Activated CD4-positive, alpha-beta T cell treated with anti-CD3 and anti-CD28 coated beads, Interleukin-2, amount 10 ng/mL, durations not matched to agents 7 days and 5 days (primary cell): ENCODE results near the gene C16orf90. TPM values are rescaled to one million over a fixed set of nuclear protein-coding genes. Genes with fewer than 3 reads are reported as not detected.
"Not testable (repeated sequence)": the region's sequence is repeated elsewhere in the genome, so short reads cannot be mapped to it uniquely, and the experiment has no call there.

Experiments used
- CTCF ChIA-PET: fragments of 350-600 bp; sonication (Branson Sonifier 250); formaldehyde crosslinking; loops from one replicate; lab custom pipeline; 2021; ENCODE audit warnings: antibody characterized with exemption; lab: Charles Lee
- POLR2A ChIA-PET: fragments of 350-600 bp; sonication (Branson Sonifier 250); formaldehyde crosslinking; loops from one replicate; lab custom pipeline; 2021; ENCODE audit warnings: antibody characterized with exemption; lab: Charles Lee
- DNase-seq: peaks from one replicate; pipeline ENCODE4 v3.0.0-alpha.2; 2020
- H3K27ac Mint-ChIP-seq: one replicate; pipeline ENCODE4 v1.8.0; 2021; ENCODE audit warnings: mild to moderate bottlenecking, moderate library complexity, mixed read lengths
- H3K27me3 Mint-ChIP-seq: one replicate; pipeline ENCODE4 v1.8.0; 2021; ENCODE audit warnings: mixed read lengths
- H3K36me3 Mint-ChIP-seq: one replicate; pipeline ENCODE4 v1.8.0; 2021; ENCODE audit warnings: low read depth, mixed read lengths
- H3K4me1 Mint-ChIP-seq: one replicate; pipeline ENCODE4 v1.8.0; 2021; ENCODE audit warnings: mixed read lengths
- H3K4me3 Mint-ChIP-seq: one replicate; pipeline ENCODE4 v1.8.0; 2021; ENCODE audit warnings: mild to moderate bottlenecking, moderate library complexity, mixed read lengths
- H3K9me3 Mint-ChIP-seq: one replicate; pipeline ENCODE4 v1.8.0; 2021; ENCODE audit warnings: mixed read lengths
- total RNA-seq, 2 experiments: library from RNA; stranded (reverse); gene quantifications; one replicate each; pipeline ENCODE4 v1.2.3, GENCODE V29; 2021

Gene C16orf90
- total RNA-seq, 2 experiments from 2014 or later, result not detected

DNA sequence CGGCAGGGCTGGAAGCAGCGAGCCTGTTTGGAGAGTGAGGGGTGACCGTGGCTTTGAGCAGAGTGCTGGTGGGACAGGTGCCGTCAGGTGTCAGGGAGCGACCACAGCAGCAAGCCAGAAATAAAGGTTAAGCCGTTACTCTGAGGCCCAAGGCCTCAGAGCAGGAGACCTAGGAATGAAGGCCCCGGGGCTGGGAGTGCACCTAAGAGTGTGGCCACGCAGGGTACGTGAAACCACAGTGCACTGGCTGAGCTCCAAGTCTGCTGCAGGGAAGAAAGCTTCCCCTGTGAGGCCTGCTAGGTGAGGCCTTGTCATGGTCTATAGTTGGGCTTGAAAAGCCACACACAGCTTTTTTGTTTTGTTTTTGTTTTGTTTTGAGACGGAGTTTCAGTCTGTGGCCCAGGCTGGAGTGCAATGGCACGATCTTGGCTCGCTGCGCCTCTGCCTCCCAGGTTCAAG lies 14.2 kb upstream of the C16orf90 start:
- Mint-ChIP-seq H3K27ac (peak overlapping the region; percentile 96), H3K4me1 (peaks cover 75% of the 10 kb centered on the region), H3K36me3 (peaks cover 80% of the 10 kb centered on the region), H3K27me3 (no peaks in the 10 kb centered on the region), H3K4me3 (peak overlapping the region; percentile 51), H3K9me3 (peaks cover 4% of the 10 kb centered on the region)
- POLR2A ChIA-PET, result interaction anchor here (0.6 kb wide), 1 partner anchor 667 kb away, joined by 6 read pairs; no protein-coding TSS in a partner anchor
- CTCF ChIA-PET, result interaction anchor here (0.6 to 2.5 kb wide), 7 partner anchors 8 to 481 kb away, joined by 3 to 14 read pairs (median 3); no protein-coding TSS in a partner anchor
- DNase-seq, result peak; percentile 90

GRCh38 chr16:3508736-3509135 lies 13.4 kb upstream of the C16orf90 start:
- DNase-seq, result no peak
- Mint-ChIP-seq H3K4me1 (peaks cover 76% of the 10 kb centered on the region), H3K27ac (peak overlapping the region; percentile 96), H3K36me3 (peaks cover 77% of the 10 kb centered on the region), H3K9me3 (peaks cover 4% of the 10 kb centered on the region), H3K27me3 (no peaks in the 10 kb centered on the region), H3K4me3 (peak overlapping the region; percentile 51)
- ChIA-PET CTCF (interaction anchor here (1.1 to 2.5 kb wide), 3 partner anchors 12 to 18 kb away, joined by 3 to 14 read pairs (median 3); no protein-coding TSS in a partner anchor), POLR2A (no interaction called here)

DNA sequence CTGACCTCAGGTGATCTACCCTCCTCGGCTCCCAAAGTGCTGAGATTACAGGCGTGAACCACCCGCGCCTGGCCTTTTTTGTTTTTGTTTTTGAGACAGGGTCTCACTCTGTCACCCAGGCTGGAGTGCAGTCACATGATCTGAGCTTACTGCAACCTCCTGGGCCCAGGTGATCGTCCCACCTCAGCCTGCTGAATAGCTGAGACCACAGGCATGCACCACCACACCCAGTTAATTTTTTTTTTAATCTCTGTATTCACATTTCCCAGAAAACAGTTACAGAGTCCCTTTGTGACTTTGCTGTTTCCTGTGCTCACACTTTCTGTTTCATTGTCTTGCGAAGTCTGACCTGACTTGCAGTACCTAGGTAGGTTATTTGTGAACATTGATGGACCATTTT lies 8.2 kb upstream of the C16orf90 start:
- Mint-ChIP-seq H3K27me3 (no peaks in the 10 kb centered on the region), H3K9me3 (peaks cover 2% of the 10 kb centered on the region), H3K36me3 (peaks cover 46% of the 10 kb centered on the region), H3K4me3 (peak overlapping the region; percentile 73), H3K4me1 (peaks cover 72% of the 10 kb centered on the region), H3K27ac (peak overlapping the region; percentile 98)
- ChIA-PET CTCF (no interaction called here), POLR2A (interaction anchor here (0.6 to 0.8 kb wide), 2 partner anchors 41 to 369 kb away, joined by 3 to 4 read pairs; partner anchors contain the start of gene ZNF213)
- peak; percentile 84 for DNase-seq

DNA sequence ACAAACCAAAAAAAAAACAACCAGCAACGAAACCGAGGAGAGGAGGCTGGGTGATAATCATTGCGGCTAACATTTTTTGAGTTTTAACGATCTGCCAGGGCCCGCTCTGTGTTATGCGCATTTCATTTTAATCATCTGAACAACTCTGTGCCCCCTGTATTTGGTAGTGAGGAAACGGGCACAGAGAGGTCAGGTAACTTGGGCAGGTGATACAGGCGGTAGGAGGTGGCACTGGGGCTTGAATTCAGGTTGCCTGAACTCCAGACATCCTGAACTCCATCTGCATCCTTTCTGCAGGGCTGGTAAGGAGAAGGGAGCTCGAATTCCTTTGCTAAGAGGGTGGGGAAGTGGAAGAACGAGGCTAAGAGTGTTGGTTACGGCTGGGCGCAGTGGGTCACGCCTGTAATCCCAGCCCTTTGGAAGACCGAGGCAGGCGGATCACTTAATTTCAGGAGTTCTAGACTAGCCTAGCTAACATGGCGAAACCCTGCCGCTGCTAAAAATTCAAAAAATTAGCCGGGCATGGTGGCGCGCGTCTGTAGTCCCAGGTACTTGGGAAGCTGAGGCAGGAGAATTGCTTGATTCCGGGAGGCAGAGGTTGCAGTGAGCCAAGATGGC lies 6.6 kb upstream of the C16orf90 start:
- ChIA-PET POLR2A (interaction anchor here (0.6 kb wide), 1 partner anchor 99 kb away, joined by 3 read pairs; no protein-coding TSS in a partner anchor), CTCF (interaction anchor here (0.6 to 1.6 kb wide), 3 partner anchors 8 to 243 kb away, joined by 3 read pairs; no protein-coding TSS in a partner anchor)
- peaks cover 62% of the 10 kb centered on the region for H3K4me1 Mint-ChIP-seq
- DNase-seq, result no peak
- no peaks in the 10 kb centered on the region for H3K27me3 Mint-ChIP-seq
- H3K27ac Mint-ChIP-seq, result peak overlapping the region; percentile 98
- no peaks in the 10 kb centered on the region for H3K9me3 Mint-ChIP-seq
- peak overlapping the region; percentile 97 for H3K4me3 Mint-ChIP-seq
- peaks cover 31% of the 10 kb centered on the region for H3K36me3 Mint-ChIP-seq

DNA sequence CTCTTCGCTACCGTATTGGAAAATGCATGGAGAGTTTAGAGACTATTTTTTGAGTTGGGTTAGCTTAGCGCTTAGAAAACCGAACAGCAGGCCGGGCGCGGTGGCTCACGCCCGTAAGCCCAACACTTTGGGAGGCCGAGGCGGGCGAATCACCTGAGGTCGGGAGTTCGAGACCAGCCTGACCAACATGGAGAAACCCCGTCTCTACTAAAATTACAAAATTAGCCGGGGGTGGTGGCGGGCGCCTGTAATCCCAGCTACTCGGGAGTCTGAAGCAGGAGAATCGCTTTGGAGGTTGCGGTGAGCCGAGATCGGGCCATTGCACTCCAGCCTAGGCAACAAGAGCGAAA lies 6.1 kb upstream of the C16orf90 start:
- POLR2A ChIA-PET, H3K27me3 Mint-ChIP-seq, DNase-seq, H3K9me3 Mint-ChIP-seq: not testable (repeated sequence)
- CTCF ChIA-PET, result interaction anchor here (0.6 to 1.6 kb wide), 2 partner anchors 9 to 20 kb away, joined by 3 read pairs; no protein-coding TSS in a partner anchor
- H3K4me1 Mint-ChIP-seq, result peaks cover 62% of the 10 kb centered on the region
- H3K4me3 Mint-ChIP-seq, result peak overlapping the region; percentile 97
- peak overlapping the region; percentile 98 for H3K27ac Mint-ChIP-seq
- peaks cover 31% of the 10 kb centered on the region for H3K36me3 Mint-ChIP-seq

DNA sequence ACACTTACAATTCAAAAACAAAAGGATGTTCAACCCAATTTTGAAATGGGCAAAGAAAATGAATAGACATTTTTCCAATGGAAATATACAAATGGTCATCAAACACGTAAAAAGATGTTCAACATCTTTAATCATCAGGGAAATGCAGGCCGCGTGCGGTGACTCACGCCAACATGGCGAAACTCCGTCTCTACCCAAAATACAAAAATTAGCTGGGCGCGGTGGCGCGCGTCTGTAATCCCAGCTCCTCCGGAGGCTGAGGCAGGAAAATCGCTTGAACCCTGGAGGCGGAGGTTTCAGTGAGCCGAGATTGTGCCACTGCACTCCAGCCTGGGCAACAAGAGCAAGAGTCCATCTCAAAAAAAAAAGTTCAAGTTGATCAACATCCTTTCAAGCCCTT lies 3.7 kb upstream of the C16orf90 start:
- DNase-seq, result no peak
- Mint-ChIP-seq H3K27me3 (no peaks in the 10 kb centered on the region), H3K4me1 (peaks cover 40% of the 10 kb centered on the region), H3K36me3 (peaks cover 10% of the 10 kb centered on the region), H3K9me3 (no peaks in the 10 kb centered on the region), H3K27ac (no peak overlapping the region), H3K4me3 (no peak overlapping the region)
- ChIA-PET POLR2A (no interaction called here), CTCF (interaction anchor here (0.6 to 2.0 kb wide), 3 partner anchors 9 to 422 kb away, joined by 3 to 5 read pairs (median 4); no protein-coding TSS in a partner anchor)

- CTCF ChIA-PET, result interaction anchor here (1.2 kb wide), 1 partner anchor 11 kb away, joined by 5 read pairs; no protein-coding TSS in a partner anchor
- no peaks in the 10 kb centered on the region for H3K9me3 Mint-ChIP-seq
- H3K27me3 Mint-ChIP-seq, result no peaks in the 10 kb centered on the region
- peaks cover 30% of the 10 kb centered on the region for H3K4me1 Mint-ChIP-seq
- POLR2A ChIA-PET, result no interaction called here
- H3K36me3 Mint-ChIP-seq, result peaks cover 10% of the 10 kb centered on the region
- no peak for DNase-seq
- no peak overlapping the region for H3K27ac Mint-ChIP-seq
- H3K4me3 Mint-ChIP-seq, result no peak overlapping the region
Measured at GRCh38 chr16:3497771-3498170, 2.5 kb upstream of the C16orf90 start.

GRCh38 chr16:3496386-3496785 lies 1.1 kb upstream of the C16orf90 start:
- H3K9me3 Mint-ChIP-seq, result no peaks in the 10 kb centered on the region
- DNase-seq, result no peak
- peaks cover 17% of the 10 kb centered on the region for H3K4me1 Mint-ChIP-seq
- peaks cover 6% of the 10 kb centered on the region for H3K36me3 Mint-ChIP-seq
- POLR2A ChIA-PET, result no interaction called here
- no peaks in the 10 kb centered on the region for H3K27me3 Mint-ChIP-seq
- no peak overlapping the region for H3K27ac Mint-ChIP-seq
- CTCF ChIA-PET, result no interaction called here
- H3K4me3 Mint-ChIP-seq, result no peak overlapping the region

- no peak for DNase-seq
- H3K4me3 Mint-ChIP-seq, result no peak overlapping the region
- no peaks in the 10 kb centered on the region for H3K9me3 Mint-ChIP-seq
- POLR2A ChIA-PET, result no interaction called here
- H3K4me1 Mint-ChIP-seq, result peaks cover 3% of the 10 kb centered on the region
- CTCF ChIA-PET, result no interaction called here
- no peaks in the 10 kb centered on the region for H3K27me3 Mint-ChIP-seq
- no peak overlapping the region for H3K27ac Mint-ChIP-seq
- no peaks in the 10 kb centered on the region for H3K36me3 Mint-ChIP-seq
Measured at GRCh38 chr16:3494386-3494973, 809 bp downstream of the C16orf90 start.

GRCh38 chr16:3492356-3492755 lies 2.9 kb downstream of the C16orf90 start:
- no peaks in the 10 kb centered on the region for H3K4me1 Mint-ChIP-seq
- CTCF ChIA-PET, result interaction anchor here (1.1 kb wide), 1 partner anchor 40 kb away, joined by 3 read pairs; no protein-coding TSS in a partner anchor
- H3K36me3 Mint-ChIP-seq, result no peaks in the 10 kb centered on the region
- H3K27ac Mint-ChIP-seq, result peak overlapping the region; percentile 41
- H3K9me3 Mint-ChIP-seq, result no peaks in the 10 kb centered on the region
- no peaks in the 10 kb centered on the region for H3K27me3 Mint-ChIP-seq
- H3K4me3 Mint-ChIP-seq, result no peak overlapping the region
- DNase-seq, result no peak
- POLR2A ChIA-PET, result no interaction called here

DNA sequence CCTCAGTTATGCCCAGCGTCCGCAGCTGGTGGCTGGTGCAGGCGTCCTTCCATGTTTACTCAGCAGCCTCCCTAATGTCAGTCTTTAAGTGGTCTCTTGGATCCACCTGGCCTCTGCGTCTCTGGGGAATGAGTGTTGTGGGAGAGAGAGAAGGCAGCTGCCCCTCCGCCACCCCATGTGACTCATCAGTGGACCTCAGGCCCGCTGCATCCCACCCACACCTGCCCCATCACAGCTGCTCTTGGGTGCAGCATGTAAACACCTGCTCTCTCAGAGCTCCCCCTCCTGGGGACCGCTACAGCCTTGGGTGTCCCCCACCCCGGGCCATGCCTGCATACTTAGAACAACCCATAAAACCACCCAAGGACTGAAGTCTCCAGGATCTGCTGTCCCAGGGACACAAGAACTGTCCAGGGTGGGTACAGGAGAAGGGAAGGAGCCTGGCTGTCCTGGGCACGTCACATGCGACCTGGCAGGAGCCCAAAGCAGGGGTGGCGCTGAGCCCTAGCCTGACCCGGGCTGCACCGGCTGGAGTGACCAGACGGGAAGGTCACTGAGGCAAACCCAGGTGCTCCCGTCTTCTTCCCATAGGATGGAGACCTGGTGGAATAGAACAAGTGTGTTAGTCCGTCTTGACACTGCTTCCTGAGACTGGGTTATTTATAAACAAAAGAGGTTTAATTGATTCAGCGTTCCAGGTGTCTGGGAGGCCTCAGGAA lies 4.2 kb downstream of the C16orf90 start:
- Mint-ChIP-seq H3K27me3 (no peaks in the 10 kb centered on the region), H3K4me1 (no peaks in the 10 kb centered on the region), H3K27ac (no peak overlapping the region), H3K9me3 (no peaks in the 10 kb centered on the region), H3K4me3 (no peak overlapping the region), H3K36me3 (no peaks in the 10 kb centered on the region)
- no peak for DNase-seq
- POLR2A ChIA-PET, result no interaction called here
- CTCF ChIA-PET, result interaction anchor here (0.6 to 1.1 kb wide), 2 partner anchors 12 to 488 kb away, joined by 3 read pairs; no protein-coding TSS in a partner anchor

DNA sequence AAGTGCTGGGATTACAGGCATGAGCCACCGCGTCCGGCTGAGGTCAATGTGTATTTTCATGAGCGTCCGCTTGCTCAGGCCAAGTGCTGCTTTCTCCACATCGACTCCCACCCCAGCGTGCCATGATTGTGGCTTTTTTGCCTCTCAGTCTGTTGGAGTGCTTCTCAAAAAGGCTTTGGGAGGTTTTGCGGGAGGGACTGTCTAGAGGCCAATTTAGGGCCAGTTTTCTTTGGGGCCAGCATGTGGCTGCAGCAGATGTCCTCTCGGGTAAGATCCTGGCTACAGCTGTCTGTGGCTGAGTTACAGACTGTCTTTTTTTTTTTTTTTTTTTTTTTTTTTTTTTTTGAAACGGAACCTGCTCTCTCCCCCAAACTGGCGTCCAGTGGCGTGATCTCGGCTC lies 6.5 kb downstream of the C16orf90 start:
- no peak overlapping the region for H3K4me3 Mint-ChIP-seq
- POLR2A ChIA-PET, result interaction anchor here (0.6 kb wide), 1 partner anchor 333 kb away, joined by 3 read pairs; no protein-coding TSS in a partner anchor

More for the DNA sequence above, 6.5 kb downstream of the C16orf90 start:
- CTCF ChIA-PET, result no interaction called here
- Mint-ChIP-seq H3K27me3 (no peaks in the 10 kb centered on the region), H3K27ac (no peak overlapping the region), H3K36me3 (peaks cover 1% of the 10 kb centered on the region), H3K9me3 (no peaks in the 10 kb centered on the region), H3K4me1 (no peaks in the 10 kb centered on the region)
- DNase-seq, result no peak
